Keratinocyte (primary cell): ENCODE data around the gene CTNND2. TPM values are rescaled to one million over a fixed set of nuclear protein-coding genes. Genes with fewer than 3 reads are reported as not detected.

Source experiments
- DNase-seq: peaks from one replicate; pipeline ENCODE4 v3.0.0-alpha.2; 2011; ENCODE audit warnings: low read depth, missing footprints, low spot score
- FAIRE-seq: peaks from 2 replicates; lab custom pipeline; 2011; peaks lifted over from hg19 to GRCh38; lab: Jason Lieb, UNC
- H2AFZ ChIP-seq: 2 replicates; pipeline ENCODE4 v1.6.0; 2012; ENCODE audit warnings: low read length, control low read depth, inconsistent platforms; ENCODE audit not compliant: control insufficient read depth
- H3K27ac ChIP-seq: 2 replicates; pipeline ENCODE4 v1.5.1; 2011; ENCODE audit warnings: low read length; ENCODE audit not compliant: control insufficient read depth, insufficient read depth
- H3K27me3 ChIP-seq: 3 replicates; pipeline ENCODE4 v1.6.0; 2011; ENCODE audit warnings: low read length; ENCODE audit not compliant: control insufficient read depth, insufficient read depth; ENCODE audit errors: extremely low read depth
- H3K36me3 ChIP-seq, 2 experiments: 2 replicates in 1 of 2; 3 replicates in 1 of 2; pipeline ENCODE4 v1.5.1; 2011; ENCODE audit warnings: low read length in 2 of 2, mild to moderate bottlenecking in 1 of 2; ENCODE audit not compliant: control insufficient read depth in 2 of 2, insufficient read depth in 2 of 2; ENCODE audit errors: extremely low read depth in 1 of 2
- H3K4me1 ChIP-seq: 3 replicates; pipeline ENCODE4 v1.5.1; 2011; ENCODE audit warnings: low read length; ENCODE audit not compliant: control insufficient read depth, insufficient read depth; ENCODE audit errors: extremely low read depth
- H3K4me2 ChIP-seq: 3 replicates; pipeline ENCODE4 v1.6.0; 2011; ENCODE audit warnings: low read depth, low read length; ENCODE audit not compliant: control insufficient read depth, insufficient read depth; ENCODE audit errors: extremely low read depth
- H3K4me3 ChIP-seq, 3 experiments: fragments of 200-600 bp in 1 of 3; sonication (generic) in 1 of 3; 2 replicates in 2 of 3; 3 replicates in 1 of 3; pipeline ENCODE4 v1.5.1; 2011 to 2016; ENCODE audit warnings: low read length in 3 of 3, mild to moderate bottlenecking in 3 of 3, control low read depth in 2 of 3, inconsistent platforms in 1 of 3, low read depth in 1 of 3, mixed read lengths in 1 of 3, mixed run types in 1 of 3, moderate library complexity in 1 of 3; ENCODE audit not compliant: control insufficient read depth in 2 of 3, insufficient read depth in 2 of 3; ENCODE audit errors: extremely low read depth in 1 of 3
- H3K79me2 ChIP-seq: 2 replicates; pipeline ENCODE4 v1.6.0; 2012; ENCODE audit warnings: low read length; ENCODE audit not compliant: control insufficient read depth, insufficient read depth
- H3K9ac ChIP-seq: 3 replicates; pipeline ENCODE4 v1.6.0; 2011; ENCODE audit warnings: low read length; ENCODE audit not compliant: control insufficient read depth, insufficient read depth; ENCODE audit errors: extremely low read depth
- H3K9me1 ChIP-seq: 3 replicates; pipeline ENCODE4 v1.6.0; 2011; ENCODE audit warnings: low read length; ENCODE audit not compliant: control insufficient read depth, insufficient read depth; ENCODE audit errors: extremely low read depth
- H3K9me3 ChIP-seq: 2 replicates; pipeline ENCODE4 v1.5.1; 2012; ENCODE audit warnings: low read depth, low read length; ENCODE audit not compliant: control insufficient read depth
- H4K20me1 ChIP-seq: 3 replicates; pipeline ENCODE4 v1.6.0; 2011; ENCODE audit warnings: low read length; ENCODE audit not compliant: control insufficient read depth, insufficient read depth; ENCODE audit errors: extremely low read depth
- EZH2 ChIP-seq: IDR thresholded peaks from one replicate; pipeline ENCODE4 v1.6.1; 2012; ENCODE audit warnings: inconsistent platforms, mild to moderate bottlenecking, low read length, moderate library complexity
- dilution Hi-C: fragments of 300-500 bp; cut with MboI; formaldehyde crosslinking; loops from one replicate; pipeline ENCODE4 v1.7.0; 2020; ENCODE audit warnings: low sequenced_read_pairs; ENCODE audit not compliant: extremely low pct_ligation_motif_present
- polyA plus RNA-seq, 5 experiments: library from polyadenylated mRNA; depleted of rRNA in 3 of 5; stranded (reverse) in 3 of 5; stranded (forward) in 1 of 5; unstranded in 1 of 5; fragments of >200 nt; gene quantifications; 1 replicate in 1 of 5; 2 replicates in 3 of 5; 3 replicates in 1 of 5; pipeline versions ENCODE4 v1.2.1 to v1.2.3, GENCODE V29; 2011 to 2012; ENCODE audit warnings: missing spikeins in 2 of 5, low read depth in 1 of 5, low replicate concordance in 1 of 5
- TF ChIP-seq, protein P1 (sequence below), 3 experiments: IDR thresholded peaks in 1 of 3; conservative IDR thresholded peaks in 1 of 3; optimal IDR thresholded peaks in 1 of 3; 2 replicates in 2 of 3; 3 replicates in 1 of 3; pipeline versions ENCODE3 to v1.5.1; 2011; ENCODE audit warnings: low read length in 3 of 3, mild to moderate bottlenecking in 3 of 3, moderate library complexity in 2 of 3, control low read depth in 1 of 3, inconsistent platforms in 1 of 3; ENCODE audit not compliant: insufficient read depth in 2 of 3; ENCODE audit errors: extremely low read depth in 1 of 3

Gene CTNND2
- polyA plus RNA-seq, 1 donor (not counting 4 experiments of a cell fraction or from before 2014, with no cell fraction given): not detected

DNA sequence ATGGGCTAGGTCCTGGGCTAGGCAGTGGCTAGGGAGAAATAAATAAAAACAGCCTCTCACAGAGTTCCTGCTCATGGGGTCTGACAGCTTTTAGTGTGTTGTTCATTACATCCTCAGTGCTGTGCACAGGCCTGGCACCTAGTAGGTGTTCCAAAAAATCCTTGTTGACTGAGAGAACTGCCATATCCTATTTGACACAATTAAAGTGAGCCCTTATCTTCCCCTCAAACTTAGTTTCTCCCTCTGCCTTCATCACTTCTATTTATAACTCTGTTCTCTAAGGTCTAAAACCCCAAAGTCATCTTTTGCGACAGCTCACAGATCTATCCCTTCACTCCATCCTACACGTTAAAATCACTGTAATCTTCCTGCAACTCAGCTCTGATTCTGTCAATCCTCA is 594.1 kb downstream of the CTNND2 start:
- no peak for TF ChIP-seq EZH2
- TF ChIP-seq, protein P1, sequence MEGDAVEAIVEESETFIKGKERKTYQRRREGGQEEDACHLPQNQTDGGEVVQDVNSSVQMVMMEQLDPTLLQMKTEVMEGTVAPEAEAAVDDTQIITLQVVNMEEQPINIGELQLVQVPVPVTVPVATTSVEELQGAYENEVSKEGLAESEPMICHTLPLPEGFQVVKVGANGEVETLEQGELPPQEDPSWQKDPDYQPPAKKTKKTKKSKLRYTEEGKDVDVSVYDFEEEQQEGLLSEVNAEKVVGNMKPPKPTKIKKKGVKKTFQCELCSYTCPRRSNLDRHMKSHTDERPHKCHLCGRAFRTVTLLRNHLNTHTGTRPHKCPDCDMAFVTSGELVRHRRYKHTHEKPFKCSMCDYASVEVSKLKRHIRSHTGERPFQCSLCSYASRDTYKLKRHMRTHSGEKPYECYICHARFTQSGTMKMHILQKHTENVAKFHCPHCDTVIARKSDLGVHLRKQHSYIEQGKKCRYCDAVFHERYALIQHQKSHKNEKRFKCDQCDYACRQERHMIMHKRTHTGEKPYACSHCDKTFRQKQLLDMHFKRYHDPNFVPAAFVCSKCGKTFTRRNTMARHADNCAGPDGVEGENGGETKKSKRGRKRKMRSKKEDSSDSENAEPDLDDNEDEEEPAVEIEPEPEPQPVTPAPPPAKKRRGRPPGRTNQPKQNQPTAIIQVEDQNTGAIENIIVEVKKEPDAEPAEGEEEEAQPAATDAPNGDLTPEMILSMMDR (optimal IDR thresholded peaks at IDR 0.05 in 1 of 3, IDR thresholded peaks at IDR 0.05 in 1 of 3, conservative IDR thresholded peaks at IDR 0.05 in 1 of 3; ENCODE audit: extremely low read depth in 1 of 3, insufficient read depth in 2 of 3, low read length in 3 of 3): no peak
- Histone ChIP-seq H2AFZ (no peak overlapping the region), H4K20me1 (no peaks in the 10 kb centered on the region), H3K4me3 (no peak overlapping the region), H3K9me3 (peaks cover 2% of the 10 kb centered on the region), H3K36me3 (no peaks in the 10 kb centered on the region), H3K4me2 (no peak overlapping the region), H3K27ac (no peak overlapping the region), H3K9ac (no peak overlapping the region), H3K79me2 (no peaks in the 10 kb centered on the region), H3K9me1 (no peaks in the 10 kb centered on the region), H3K4me1 (no peaks in the 10 kb centered on the region), H3K27me3 (no peaks in the 10 kb centered on the region)
- FAIRE-seq (no peak), DNase-seq (no peak)
- dilution Hi-C loops: no loop called here

DNA sequence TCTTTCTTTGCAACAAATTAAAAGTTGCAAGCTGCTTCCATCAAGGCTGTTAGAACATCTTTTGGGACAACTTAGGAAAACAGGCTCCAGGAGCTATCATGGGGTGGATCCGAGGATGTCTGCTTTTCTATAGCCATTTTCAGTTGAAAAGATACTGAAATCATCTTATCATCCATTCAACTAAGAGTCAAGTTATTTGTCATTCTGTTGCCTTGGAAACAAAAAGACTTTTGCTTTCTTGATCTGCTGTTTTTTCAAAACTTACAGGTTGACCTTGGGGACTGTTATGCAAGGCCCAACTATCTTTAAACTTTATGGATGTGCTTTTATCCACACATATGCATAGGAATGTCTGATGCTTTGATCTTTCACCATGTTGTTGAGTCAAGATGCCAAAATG is 597.9 kb downstream of the CTNND2 start:
- Histone ChIP-seq H3K36me3 (no peaks in the 10 kb centered on the region), H4K20me1 (no peaks in the 10 kb centered on the region), H3K9me3 (peaks cover 1% of the 10 kb centered on the region), H2AFZ (no peak overlapping the region), H3K27me3 (no peaks in the 10 kb centered on the region), H3K4me1 (no peaks in the 10 kb centered on the region), H3K27ac (no peak overlapping the region), H3K4me3 (no peak overlapping the region), H3K9ac (no peak overlapping the region), H3K4me2 (no peak overlapping the region), H3K9me1 (no peaks in the 10 kb centered on the region), H3K79me2 (no peaks in the 10 kb centered on the region)
- DNase-seq (no peak), FAIRE-seq (no peak)
- dilution Hi-C loops: no loop called here
- TF ChIP-seq, protein P1 (optimal IDR thresholded peaks at IDR 0.05 in 1 of 3, IDR thresholded peaks at IDR 0.05 in 1 of 3, conservative IDR thresholded peaks at IDR 0.05 in 1 of 3; ENCODE audit: extremely low read depth in 1 of 3, insufficient read depth in 2 of 3, low read length in 3 of 3): no peak
- TF ChIP-seq EZH2: no peak
